NCI-H2196 (cell line): ENCODE measurements around the gene ANKFN1.

Experiments
- DNase-seq: peaks from one replicate; lab custom pipeline; 2025; ENCODE audit not compliant: unreplicated experiment; lab: John Stamatoyannopoulos, UW

The ANKFN1 gene, protein sequence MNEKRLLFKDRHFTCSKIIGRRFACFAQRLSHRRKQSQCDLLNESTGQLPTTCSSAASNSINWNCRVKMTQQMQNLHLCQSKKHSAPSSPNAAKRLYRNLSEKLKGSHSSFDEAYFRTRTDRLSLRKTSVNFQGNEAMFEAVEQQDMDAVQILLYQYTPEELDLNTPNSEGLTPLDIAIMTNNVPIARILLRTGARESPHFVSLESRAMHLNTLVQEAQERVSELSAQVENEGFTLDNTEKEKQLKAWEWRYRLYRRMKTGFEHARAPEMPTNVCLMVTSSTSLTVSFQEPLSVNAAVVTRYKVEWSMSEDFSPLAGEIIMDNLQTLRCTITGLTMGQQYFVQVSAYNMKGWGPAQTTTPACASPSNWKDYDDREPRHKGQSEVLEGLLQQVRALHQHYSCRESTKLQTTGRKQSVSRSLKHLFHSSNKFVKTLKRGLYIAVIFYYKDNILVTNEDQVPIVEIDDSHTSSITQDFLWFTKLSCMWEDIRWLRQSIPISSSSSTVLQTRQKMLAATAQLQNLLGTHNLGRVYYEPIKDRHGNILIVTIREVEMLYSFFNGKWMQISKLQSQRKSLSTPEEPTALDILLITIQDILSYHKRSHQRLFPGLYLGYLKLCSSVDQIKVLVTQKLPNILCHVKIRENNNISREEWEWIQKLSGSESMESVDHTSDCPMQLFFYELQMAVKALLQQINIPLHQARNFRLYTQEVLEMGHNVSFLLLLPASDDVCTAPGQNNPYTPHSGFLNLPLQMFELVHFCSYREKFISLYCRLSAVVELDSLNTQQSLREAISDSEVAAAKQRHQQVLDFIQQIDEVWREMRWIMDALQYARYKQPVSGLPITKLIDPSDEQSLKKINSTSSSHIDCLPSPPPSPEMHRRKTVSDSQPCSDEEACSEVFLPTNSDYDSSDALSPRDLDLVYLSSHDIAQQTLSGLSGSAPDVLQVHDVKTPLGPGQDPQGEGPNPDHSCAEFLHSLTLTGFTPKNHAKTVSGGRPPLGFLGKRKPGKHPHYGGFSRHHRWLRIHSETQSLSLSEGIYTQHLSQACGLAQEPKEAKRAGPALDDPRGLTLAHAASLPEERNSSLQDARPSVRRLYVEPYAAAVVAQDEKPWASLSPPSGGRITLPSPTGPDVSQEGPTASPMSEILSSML

DNA sequence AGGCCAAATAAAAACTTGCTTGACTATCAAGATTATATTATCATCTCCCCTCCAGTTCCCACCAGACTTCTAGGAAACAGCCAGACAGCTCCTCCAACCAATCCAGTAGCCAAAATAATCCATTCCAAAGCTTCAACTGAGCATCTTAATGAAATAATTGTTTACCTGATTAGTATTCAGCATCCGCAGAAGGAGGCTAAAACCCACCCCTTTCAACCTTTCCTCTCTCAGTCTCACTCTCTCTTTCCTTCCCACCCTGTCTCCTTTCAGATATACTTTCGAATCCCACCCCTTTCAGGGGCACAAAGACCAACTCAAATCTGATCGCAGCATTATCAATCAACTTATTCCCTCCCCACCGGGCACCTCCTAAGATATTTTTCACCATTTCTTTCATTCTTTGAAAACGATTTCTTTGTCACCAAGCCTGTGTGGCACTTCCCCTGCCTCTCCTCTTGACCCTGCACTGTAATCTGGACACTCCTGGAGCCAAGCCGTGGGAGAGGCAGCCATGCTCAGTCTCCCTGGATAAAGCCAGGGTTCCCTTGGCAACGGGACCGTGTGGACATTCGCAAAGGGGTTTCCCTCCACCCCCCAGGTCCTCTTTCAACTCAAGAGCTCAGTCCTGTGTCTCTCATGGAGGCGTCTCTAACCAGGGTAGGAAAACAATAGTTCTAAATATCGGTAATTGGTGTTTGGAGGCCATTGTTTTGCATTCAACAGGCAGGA is at the start of gene ANKFN1:
Gene ANKFN1, plus strand, starts transcription at position 602 of the 729 bp plus-strand sequence. CDS start 59,193 bp downstream, outside the sequence.
- DNase-seq: no peak

DNA sequence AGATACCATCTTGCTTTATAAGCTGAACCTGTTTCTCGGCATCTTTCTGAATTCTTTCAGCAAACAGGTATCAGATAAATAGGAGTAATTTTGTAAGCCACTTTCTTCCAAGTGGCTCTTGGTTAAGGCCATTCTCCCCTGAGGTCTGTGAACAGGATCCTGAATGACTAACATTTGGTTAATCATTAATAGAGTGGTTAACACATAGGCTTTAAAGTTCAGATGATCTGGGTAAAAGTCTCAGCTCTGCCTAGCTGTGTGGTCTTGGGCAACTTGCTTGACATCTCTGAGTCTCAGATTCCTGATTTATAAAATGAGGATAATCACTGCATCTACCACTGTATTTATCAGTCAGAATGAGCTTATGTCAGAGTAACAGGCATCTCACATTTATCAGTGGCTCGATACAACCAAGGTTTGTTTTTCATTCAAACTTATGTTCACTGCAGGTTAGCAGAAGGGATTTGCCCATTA is 44.4 kb upstream of the ANKFN1 start:
- DNase-seq: no peak

DNA sequence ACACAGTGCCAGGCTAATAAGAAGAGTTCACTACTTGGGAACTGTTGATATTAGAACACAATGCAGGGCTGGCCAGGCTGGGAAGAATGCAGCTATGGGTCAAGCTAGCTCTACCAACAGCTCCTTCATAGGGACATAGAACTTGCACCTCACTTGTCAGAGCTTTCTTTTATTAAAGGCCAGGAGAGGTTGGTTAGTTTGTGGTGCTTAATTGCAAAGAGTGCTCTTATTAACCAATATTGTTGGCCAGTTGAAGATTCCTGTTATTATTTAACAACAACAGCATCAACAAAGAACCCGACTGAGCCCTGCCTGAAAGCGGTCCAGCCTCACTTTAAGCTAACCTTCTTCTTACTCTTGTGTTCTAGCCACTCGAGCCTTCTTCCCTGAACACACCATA is 43.4 kb upstream of the ANKFN1 start:
- no peak for DNase-seq

DNA sequence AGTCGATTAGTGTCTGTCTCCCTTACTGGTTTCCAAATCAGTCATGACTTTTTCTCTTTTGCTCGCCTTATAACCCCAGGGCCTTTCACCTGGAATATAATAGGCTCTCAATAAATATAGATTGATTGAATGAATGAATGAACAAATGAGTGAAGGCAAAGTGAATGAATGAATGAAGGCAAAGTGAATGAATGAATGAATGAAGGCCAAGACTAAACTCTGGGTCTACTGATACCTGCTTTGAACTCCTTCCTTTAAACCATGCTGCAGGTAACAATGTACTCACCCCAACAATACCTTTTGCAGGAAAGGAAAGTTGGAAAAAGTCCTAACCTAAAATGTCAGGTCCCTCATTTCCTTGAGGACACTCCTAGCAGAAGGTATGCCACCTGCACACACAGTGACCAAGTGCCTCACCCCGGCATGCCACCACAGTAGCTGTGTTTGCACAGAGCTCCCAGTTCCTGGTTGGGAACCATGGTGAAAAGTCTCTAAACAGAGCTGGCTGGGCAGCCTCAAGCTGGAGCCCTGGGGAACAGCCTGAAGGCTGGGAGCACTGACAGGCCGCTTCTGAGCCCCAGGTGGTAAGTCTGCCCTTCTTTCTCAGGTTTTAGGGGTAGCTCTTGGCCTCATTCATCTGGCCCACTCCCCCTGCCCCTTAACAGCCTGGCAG is 42.7 kb upstream of the ANKFN1 start:
- DNase-seq: no peak

GRCh38 chr17:56111706-56112485 is 41.4 kb upstream of the ANKFN1 start:
- no peak for DNase-seq

DNA sequence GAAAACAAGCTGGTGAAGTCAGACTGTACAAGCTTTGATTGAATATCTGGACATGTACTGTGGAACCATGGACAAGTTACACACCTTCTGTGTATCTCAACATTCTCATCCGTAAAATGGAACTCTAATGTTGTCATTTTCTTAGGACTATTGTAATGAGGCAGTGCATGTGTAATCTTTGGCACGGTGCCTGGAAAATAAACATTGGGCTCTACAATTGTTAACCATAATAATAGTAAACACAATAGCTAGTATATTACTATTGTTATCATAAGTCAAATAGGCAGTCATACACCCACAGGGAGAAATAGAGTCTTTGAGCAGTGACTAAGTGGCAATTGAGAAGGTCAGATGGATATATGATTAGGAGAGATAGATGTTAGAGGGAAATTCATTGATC is 39.8 kb upstream of the ANKFN1 start:
- DNase-seq: no peak

- no peak for DNase-seq
These were observed 38.8 kb upstream of the ANKFN1 start for GRCh38 chr17:56114469-56114868.

- DNase-seq: no peak
These were observed 34.1 kb upstream of the ANKFN1 start for GRCh38 chr17:56119191-56119590.

GRCh38 chr17:56119936-56120335 is 33.3 kb upstream of the ANKFN1 start:
- DNase-seq: no peak

DNA sequence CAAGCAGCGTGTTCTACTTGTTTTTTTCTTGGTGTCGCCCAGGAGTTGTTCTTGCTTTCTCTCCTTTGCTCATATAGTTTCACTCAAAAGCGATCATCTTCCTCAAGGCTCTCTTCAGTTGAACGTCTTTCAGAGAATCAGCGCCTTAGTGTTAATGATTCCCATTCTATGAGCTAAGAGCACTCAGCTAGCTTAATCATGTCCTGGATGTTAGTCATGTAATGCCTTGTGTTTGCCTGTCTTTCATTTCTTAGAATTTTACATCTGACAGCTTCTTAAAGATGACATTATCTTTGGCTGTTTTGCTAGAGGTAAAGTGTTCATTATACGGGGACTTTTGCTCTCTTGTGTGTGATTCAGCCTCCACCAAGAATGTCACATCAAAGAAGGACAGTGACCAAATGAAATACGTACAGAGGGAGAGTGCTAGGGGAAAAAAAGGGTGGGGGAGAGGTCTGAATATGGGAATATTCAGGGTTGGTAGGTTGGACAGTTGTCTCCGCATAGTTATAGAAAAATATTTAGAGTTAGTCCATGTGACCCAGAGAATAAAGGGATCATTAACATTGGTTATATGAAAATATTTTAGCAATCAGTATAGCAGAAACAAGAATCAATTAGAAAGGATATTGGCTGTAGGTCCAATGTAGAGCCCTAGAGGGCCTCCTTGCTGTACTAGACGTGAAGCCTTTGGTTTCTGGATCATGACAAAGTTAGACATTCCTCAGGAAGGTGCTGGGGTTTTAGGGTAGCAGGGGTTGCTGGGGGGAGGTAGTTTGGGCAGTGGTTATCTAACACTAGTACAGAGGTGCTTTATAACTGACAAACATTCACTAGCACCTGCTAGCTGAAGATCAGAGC is 31.9 kb upstream of the ANKFN1 start:
- no peak for DNase-seq

DNA sequence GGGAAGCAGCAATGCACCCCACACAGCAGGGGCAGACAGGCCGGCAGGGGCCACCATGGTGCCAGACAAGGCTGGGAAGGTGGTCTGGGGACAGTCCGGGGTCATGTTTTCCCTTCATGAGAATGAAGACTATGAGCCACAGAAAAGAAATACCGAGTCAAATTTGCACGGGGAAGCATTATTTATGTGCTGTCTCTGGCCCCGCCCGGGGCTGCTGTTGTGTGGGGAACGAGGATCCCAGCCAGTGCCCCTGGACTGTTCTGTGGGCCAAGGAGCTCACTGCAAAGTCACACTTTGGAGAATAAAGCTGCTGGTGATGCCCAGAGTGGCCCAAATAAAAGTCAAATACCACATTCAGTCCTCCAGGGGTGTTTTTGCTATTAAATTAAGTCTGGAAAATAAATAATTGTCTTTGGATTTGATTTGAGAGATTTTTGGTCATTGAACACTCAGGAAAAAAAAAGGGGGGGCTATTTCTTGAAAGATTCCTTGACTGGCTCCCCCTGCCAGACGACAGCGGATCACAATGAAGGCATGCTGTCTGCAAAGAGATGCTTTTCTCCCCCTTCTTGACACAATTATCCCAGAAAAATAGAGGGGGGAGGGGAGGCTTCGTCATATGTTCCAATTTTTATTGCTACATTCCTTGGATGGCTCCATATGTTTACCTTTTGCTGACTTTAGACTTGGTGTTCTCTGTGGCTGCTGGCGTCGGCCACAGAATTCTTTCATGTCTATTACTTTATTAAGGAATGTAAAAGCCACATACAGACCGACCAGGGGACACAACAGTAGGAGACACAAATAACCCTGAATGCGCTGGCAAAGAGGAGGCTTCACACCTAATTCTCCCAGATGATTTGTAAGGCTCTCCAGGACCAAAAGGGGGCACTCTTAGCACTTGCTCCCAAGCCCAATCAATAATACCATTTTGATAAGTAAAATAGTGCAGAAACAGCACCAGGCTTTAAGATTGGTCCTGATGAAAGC is 27.1 kb upstream of the ANKFN1 start:
- no peak for DNase-seq

DNA sequence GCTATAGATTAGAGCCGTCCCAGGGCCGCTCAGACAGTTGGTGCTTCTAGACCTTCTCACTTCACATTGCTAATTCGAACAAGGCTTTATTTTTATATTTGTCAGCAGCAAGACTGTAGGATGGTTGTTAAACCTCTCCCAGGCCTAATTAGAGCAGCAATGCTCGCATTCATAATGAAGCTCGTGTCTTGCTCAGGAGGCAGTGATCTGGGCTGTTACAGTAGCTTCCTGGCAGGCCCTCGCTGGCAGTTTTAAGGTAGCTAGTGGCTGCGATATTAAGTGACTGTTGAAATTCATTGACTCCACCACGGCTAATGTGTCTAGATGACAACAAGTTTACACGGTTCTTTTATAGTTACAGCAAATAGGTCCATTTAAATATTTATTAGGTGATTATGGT is 23.2 kb upstream of the ANKFN1 start:
- DNase-seq: no peak

GRCh38 chr17:56130631-56131030 is 22.6 kb upstream of the ANKFN1 start:
- no peak for DNase-seq

DNA sequence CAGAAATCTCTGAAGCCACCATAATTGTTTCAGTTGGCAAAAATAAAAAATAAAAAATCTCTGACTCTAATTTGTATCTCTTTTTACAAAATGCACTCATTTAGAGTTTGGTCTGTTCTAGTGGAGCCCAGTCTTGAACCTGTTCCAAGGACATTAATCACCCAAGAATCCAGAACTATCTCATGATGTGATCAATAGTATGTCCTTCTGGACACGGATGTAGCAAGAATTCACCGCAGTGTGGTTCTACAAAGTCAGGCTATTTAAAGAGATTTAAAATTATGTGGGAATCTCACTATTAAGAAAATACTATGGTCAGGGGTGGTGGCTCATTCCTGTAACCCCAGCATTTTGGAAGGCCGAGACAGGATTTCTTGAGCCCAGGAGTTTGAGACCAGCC is 21.8 kb upstream of the ANKFN1 start:
- no peak for DNase-seq

GRCh38 chr17:56136301-56136700 is 17.0 kb upstream of the ANKFN1 start:
- no peak for DNase-seq

DNA sequence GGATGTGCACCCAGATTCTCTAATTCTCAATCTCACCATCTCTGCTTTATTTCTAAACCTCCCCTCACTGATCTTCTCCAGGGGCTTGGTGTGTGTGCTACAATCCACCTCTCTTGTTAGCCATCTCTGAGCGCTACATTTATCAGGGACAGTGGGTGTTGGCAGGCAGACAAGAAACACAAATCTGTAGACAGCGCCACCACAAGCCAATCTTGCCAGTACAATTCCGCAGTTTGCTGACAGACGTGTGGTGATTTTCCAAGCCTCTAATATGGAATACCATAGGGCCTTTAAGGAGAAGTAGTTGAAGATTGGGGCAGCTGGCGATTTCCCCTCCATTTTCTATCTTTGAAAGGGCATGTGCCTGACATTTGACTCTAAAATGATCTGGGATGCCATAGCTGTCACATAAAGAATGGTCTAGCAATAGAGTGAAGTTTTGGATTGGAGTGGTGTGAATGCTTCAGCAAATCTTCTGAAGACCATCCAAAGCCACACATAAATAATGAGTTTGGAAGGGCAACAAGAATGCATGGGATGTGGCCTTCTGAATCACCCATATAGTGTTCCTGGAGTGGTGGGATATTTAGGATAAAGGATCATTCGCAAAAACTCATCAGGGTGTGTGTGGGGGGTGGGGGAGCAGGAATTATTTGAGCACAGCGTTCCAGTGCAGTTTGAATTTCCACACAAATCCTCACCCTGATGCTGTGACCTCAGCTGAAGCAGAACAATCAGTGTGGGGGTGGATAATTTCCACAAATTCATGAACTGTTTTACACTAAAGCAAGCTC is 12.0 kb upstream of the ANKFN1 start:
- DNase-seq: no peak

DNA sequence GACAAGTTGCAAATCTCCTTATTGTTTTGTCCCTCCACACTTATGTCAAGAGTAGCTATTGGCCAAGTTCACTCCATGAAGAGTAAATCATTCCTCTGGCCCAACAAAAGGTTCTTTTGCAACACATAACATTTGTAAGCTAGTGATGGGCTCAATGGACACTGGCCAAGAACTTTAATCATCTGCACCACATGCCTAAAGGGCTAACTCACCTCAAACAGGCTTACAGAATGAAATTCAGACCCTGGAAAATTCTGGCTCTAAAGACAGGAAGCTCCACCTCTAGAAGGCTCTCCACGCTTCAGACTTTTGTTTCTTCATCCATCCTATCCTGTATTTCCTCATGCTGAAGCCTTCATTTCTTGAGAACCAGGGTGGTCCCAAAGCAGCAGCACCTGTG is 10.9 kb upstream of the ANKFN1 start:
- no peak for DNase-seq
